HEK293T (cell line): ENCODE data around the gene ADAMTS15.

Source experiments
- ARNT ChIP-seq: fragments of 450-650 bp; IDR thresholded peaks from 2 replicates; pipeline ENCODE4 v1.6.1; 2017; ENCODE audit warnings: mild to moderate bottlenecking
- BHLHE40 ChIP-seq: fragments of 450-650 bp; IDR thresholded peaks from 2 replicates; pipeline ENCODE4 v1.6.1; 2016; ENCODE audit warnings: mild to moderate bottlenecking, moderate library complexity, borderline replicate concordance
- ELF4 ChIP-seq: fragments of 450-650 bp; IDR thresholded peaks from 2 replicates; pipeline ENCODE4 v1.6.1; 2017; ENCODE audit warnings: antibody characterized with exemption
- FOXM1 ChIP-seq: fragments of 450-650 bp; IDR thresholded peaks from 2 replicates; pipeline ENCODE4 v1.6.1; 2017; ENCODE audit warnings: mild to moderate bottlenecking, borderline replicate concordance
- HDGF ChIP-seq: fragments of 450-650 bp; IDR thresholded peaks from 2 replicates; pipeline ENCODE4 v1.6.1; 2017; ENCODE audit warnings: antibody characterized with exemption, borderline replicate concordance
- L3MBTL2 ChIP-seq: fragments of 450-650 bp; conservative IDR thresholded peaks from 2 replicates; pipeline ENCODE4 v1.6.1; 2016; ENCODE audit warnings: mild to moderate bottlenecking
- LEF1 ChIP-seq: fragments of 450-650 bp; IDR thresholded peaks from 2 replicates; pipeline ENCODE4 v1.6.1; 2017; ENCODE audit warnings: mild to moderate bottlenecking, borderline replicate concordance
- NFRKB ChIP-seq: fragments of 450-650 bp; IDR thresholded peaks from 2 replicates; pipeline ENCODE4 v1.6.1; 2016; ENCODE audit warnings: mild to moderate bottlenecking, moderate library complexity
- PKNOX1 ChIP-seq: fragments of 450-650 bp; IDR thresholded peaks from 2 replicates; pipeline ENCODE4 v1.6.1; 2016
- TARDBP ChIP-seq: fragments of 450-650 bp; IDR thresholded peaks from 2 replicates; pipeline ENCODE4 v1.6.1; 2016

DNA sequence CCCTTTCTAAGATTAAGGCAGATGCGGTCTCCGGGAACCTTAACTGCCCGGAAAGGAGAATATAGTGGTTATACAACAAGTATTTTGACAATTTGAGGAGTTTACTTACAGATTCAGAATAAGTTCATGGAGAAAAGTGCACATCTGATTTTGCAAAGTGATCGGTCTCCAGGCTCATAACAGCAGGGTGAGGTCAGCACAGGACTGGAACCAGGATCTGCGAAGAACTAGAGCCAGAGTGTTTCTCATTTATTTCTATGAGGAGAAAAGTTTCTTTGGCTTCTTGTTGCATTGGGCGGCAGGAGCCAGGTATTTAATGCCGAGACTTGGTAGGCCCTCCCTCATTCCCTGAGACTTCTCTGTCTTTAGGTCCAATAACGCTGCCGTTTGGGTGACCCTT lies 3.7 kb downstream of the ADAMTS15 start:
- TF ChIP-seq ARNT (no peak), NFRKB (no peak), TARDBP (no peak), PKNOX1 (no peak), HDGF (no peak), FOXM1 (no peak), L3MBTL2 (no peak), ELF4 (no peak), BHLHE40 (no peak), LEF1 (no peak)
